ENCODE results near the gene GP2.

Gene GP2

GRCh38 chr16:20327444-20328041 is at the start of gene GP2:
TSS of gene GP2 (minus strand) at chr16:20327513. CDS start at chr16:20326431, 1,082 bp downstream.
- no peak for DNase-seq

- DNase-seq = no peak
These were observed 45.4 kb upstream of the GP2 start for GRCh38 chr16:20372701-20373100.

DNA sequence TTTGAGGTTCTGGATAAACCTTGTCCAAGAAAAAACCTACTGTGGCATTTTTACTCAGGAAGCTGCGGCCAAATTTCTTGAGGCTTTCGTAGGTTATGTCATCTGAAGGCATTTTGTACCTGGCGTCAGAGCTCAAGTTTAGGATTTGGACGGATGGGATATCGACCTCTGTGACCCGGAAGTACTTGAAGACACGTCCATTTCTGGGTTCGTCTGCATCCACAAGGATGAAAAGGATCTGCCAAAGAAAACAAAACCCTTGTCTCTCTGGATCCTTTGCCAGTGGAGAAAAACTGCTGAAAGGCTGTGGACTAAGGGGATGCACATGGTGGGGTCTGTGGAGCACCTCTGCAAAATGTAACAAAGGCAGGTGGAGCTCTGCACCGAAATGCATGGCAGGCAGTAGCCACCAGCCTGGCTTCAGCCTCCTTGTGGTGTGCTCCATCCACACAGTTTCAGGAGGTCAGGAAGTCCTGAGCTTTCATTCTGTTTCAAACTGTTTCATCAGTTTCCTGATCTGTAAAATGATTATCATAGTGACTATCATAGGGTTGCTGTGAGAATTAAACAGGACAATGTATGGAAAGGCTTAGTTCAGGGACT is 42.2 kb upstream of the GP2 start:
- DNase-seq = no peak

- no peak for DNase-seq
These were observed 36.7 kb upstream of the GP2 start for GRCh38 chr16:20364051-20364450.

DNA sequence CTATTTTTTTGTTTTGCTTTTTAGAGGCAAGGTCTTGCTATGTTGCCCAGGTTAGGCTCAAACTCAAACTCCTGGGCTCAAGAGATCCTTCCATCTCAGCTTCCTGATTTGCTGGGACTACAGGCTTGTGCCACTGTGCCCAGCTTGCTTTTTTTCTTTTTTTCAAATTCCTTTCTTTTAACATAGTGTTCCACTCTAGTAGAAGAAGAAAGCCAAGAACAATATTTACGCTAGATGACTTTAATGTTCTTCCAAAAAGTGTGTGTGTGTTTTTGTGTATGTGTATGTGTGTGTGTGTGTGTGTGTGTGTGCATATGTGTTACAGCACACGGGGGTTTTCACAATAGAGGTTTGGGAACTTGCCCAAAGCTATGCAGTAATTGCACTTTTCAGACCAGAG is 35.9 kb upstream of the GP2 start:
- DNase-seq = no peak

DNA sequence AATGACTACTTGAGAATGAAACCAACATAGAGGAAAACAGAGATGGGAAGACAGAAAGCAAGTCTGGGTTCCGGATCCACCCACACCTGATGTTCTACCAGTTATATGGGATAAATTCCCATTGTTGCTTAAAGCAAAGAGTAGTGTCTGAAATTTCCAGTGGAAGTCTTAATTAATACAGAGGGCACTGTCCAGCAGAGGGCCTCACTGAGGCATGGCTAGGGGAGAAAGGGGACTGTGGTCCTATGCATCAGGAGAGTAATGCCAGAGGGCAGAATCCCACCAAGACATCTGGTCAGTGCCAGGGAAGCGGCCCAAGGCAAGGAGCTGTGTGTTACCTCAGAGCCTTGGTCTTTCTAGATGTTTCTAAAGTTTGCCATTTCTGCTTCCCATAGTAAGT is 32.7 kb upstream of the GP2 start:
- no peak for DNase-seq

DNA sequence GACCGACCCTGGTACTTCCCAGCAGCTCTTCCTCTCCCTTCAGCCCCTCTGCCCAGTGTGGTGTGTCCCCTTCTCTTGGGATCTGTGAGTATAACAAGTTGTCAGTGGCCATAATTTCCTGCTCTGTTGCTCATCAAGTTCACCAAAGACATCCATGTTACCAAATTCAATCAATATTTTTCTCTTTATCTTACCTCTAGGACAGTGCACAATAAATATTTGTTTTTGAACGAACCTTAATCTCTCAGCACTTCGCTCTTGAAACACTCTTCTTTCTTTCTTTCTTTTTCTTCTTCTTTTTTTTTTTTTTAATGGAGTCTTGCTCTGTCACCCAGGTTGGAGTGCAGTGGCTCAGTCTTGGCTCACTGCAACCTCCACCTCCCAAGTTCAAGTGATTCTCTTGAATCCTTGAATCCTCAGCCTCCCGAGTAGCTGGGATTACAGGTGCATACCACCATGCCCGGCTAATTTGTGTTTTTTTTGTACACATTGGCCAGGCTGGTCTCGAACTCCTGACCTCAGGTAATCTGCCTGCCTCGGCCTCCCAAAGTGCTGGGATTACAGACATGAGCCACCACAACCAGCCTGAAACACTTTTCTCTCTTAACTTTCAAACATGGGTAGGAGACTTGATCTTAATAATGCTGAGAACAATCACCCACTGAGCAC is 27.9 kb upstream of the GP2 start:
- no peak for DNase-seq

GRCh38 chr16:20353379-20353778 is 26.1 kb upstream of the GP2 start:
- no peak for DNase-seq

DNA sequence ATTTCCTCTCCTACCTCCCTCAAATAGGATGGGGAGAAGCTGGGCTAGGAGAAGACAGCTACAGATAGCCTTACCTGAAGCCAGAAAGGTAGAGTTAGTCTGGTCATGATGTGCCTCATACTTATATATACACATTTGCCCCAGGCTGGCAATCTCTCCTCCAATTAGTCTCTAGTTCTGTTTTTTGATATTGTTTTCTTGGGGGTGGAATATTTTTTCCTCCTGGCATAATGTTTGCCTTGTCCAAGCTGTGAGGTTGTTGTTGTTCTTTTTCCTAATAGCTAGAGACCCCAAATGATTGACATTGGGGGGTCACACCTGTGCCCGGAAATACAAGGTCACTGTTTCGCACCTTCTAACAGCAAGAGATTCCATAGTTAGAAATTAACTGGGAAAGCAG is 25.3 kb upstream of the GP2 start, which contains the start of gene UMOD:
UMOD (minus strand) TSS at position 101 of the 400 bp plus-strand sequence. CDS start 1,978 bp downstream, outside the sequence.
- DNase-seq = no peak

DNA sequence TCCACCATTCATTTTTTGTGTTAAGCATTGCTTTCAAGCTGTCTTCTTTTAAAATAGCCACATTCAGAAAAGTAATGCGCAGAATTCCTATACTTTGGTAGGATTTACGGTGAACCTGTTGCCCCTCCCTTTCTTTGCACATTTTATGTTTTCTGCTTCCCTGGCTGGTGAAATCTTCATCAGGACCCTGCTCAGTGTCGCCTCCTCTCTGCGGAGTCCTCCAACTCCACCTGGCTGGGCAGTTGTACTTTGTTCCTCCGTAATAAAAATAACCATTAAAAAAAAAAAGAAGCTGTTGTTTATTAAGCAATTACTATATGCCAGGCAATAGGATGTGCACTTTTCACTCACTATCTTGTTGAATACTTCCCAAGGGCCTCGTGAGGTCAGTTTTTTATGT is 22.3 kb upstream of the GP2 start:
- no peak for DNase-seq

GRCh38 chr16:20348365-20349185 is 21.3 kb upstream of the GP2 start:
- DNase-seq = no peak

DNA sequence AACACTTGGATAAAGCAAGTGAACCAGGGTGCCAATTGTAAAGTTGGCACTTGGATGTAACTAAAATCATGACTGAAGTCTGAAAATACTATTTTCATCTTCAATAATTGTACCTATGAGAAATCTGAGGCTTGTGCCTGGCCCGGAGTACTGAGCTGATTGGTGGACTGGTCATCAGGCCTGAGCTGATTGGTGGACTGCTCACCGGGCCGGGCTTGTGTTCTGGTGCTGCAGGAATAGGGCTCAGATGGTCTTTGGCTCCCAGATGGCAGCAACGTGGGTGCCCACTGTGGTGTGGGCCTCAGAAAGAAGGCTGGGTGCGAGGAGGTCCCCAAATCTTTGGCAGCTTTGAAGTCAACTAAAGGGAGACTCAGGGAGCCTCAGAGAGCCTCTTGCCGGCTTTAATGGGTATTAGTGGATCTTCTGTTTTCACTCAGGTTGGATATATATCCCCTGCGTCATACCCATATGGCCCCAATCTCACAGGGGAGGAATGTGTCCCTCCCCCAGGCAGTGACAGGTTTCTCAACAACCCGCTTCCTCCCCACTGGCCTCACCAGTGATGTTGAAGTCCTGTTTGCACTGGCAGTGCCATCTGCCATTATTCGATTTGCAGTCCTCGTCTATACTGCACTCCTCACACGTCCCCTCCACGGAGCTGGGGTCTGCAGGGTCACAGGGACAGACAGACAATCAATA is 20.5 kb upstream of the GP2 start:
- no peak for DNase-seq

DNA sequence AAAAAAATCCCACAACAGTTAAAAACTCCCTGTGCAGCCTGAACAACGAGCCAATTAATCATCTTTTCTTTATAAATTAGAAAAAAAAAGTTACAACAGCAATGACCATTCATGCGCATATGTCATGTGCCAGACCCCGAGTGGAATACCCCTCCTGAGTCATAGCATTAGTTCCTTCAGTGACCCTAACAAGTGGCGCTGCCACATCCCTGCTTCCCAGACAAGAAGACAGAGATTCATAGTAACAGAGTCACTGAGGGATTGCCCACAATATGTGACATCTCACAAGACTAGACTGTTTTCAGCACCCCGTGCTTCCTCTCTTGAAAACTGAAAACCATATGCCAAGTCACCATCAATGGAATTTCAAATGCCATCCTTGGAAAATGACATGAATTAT is 17.3 kb upstream of the GP2 start:
- DNase-seq = no peak

DNA sequence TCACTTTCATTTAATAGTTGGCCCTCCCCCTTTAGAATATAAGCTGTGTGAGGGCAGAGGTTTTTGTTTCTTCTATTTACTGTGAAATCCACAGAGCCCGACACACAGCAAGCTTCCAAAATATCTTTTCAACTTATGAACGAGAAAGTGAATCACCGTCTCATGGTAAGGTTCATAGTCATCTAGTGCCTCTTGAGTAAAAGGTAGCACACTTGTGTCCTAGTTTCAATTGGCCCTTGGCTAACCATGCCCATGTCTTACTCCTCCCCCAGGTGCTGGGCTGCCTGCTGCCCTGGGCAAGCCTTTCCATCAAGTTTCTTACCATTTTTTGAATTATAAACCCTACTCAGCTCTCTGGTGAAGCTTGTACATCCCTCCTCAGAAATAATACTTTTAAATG is 12.4 kb upstream of the GP2 start:
- DNase-seq = no peak

- no peak for DNase-seq
These were observed 9.6 kb upstream of the GP2 start for GRCh38 chr16:20336955-20337354.

- DNase-seq = no peak
These were observed 7.1 kb upstream of the GP2 start for GRCh38 chr16:20334396-20334795.

DNA sequence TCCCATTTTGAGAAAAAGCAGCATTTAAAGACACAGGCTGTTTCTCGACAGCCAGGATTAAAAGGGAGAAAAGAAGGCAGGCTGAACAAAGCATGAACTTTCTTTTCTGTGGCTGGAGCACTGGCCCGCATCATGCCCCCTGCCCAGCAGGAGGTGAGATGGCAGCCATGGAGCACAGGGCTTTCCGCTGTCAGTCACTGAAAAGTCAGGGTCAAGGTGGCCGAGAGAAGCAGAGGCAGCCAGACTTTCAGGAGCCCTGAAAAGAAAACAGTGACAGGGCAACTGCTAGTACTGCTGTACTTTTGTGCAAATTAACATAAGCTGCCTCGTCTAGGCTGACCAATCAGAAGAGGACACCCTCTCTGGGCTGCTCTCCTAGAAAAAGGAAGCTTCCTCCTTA is 5.8 kb upstream of the GP2 start:
- no peak for DNase-seq

- DNase-seq = no peak
These were observed 5.1 kb upstream of the GP2 start for GRCh38 chr16:20332411-20332810.

DNA sequence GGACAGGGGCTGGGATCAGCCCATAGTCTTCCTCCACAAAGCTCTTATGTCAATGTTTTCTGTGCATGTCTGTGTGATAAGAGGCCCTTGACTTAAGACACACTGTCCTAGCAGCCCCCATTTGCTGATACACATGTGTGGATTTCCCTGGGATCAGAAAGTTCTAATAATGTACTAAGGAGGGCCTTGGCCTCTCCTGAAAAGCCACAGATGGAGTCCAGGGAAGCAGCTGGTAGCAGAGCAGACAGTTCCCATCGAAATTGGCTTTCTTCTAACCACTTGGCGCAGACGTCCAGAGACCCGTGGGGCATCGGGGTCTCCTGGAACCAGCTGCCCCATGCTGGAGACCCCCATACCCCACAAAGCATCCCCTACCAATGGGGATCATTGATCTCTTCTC is 4.3 kb upstream of the GP2 start:
- DNase-seq = no peak

DNA sequence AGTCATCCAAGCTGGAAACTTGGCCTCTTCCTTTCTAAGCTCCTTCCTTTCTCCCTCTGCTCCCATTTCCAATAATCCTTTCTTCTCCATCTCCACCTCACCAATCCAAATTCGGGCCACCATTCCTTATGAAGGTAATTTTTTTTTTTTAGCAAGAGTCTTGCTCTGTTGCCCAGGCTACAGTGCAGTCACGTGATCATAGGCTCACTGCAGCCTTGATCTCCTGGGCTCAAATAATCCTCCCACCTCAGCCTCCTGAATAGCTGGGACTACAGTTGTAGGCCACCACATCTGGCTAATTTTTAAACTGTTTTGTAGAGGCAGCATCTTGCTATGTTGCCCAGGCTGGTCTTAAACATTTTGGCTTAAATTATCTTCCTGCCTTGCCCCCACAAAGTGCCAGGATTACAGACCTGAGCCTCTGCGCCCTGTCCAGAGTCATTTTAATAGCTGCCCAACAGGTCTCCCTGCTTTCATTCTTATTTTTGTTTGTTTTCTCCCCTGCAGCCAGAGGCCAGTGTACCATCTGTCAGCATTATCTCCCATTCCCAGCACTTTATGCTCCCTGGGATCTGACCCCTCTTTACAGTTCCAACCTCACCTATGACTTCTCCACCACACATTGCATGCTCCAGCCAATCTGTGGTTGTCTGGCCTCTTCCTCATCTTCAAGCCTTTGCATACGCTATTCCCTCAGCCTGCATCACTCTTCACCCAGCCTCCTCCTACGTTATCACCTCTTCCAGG is 2.3 kb upstream of the GP2 start:
- DNase-seq = no peak

- no peak for DNase-seq
These were observed 992 bp downstream of the GP2 start for GRCh38 chr16:20326321-20326720.

DNA sequence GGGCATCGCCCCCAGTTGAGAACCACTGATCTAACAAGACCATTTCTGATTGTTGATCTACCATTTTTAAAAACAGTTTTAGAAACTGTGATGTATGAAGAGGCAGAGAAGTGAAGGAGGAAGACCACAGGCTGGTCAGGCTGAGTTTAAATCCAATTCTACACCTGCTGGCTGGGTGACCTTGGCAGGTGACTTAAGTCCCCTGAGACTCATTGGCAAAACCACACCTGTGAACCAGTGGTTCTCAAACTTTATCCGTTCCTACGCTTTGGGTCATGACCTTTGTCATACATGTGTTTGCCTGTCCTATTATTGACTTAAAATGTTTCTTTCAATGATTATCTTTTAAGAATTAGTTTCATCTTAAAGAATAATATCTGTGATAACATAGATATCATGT is 2.3 kb downstream of the GP2 start:
- DNase-seq = no peak

Measured in CD4-positive, alpha-beta T cell treated with Interleukin-1 beta for 1 hour (primary cell).